ENCODE measurements around the gene SMPD3.

The SMPD3 gene

GRCh38 chr16:68353366-68353765, 94.9 kb downstream of the SMPD3 start:
- DNase-seq = no peak

GRCh38 chr16:68351991-68352431, 96.3 kb downstream of the SMPD3 start:
- DNase-seq = no peak

- DNase-seq = no peak
These were observed 96.8 kb downstream of the SMPD3 start for GRCh38 chr16:68351463-68351862.

GRCh38 chr16:68350813-68351350, 97.4 kb downstream of the SMPD3 start:
- no peak for DNase-seq

GRCh38 chr16:68349838-68350410, 98.4 kb downstream of the SMPD3 start:
- no peak for DNase-seq

GRCh38 chr16:68348639-68349445, 99.5 kb downstream of the SMPD3 start:
- no peak for DNase-seq

GRCh38 chr16:68347605-68348004, 100.7 kb downstream of the SMPD3 start:
- DNase-seq = no peak

- no peak for DNase-seq
These were observed 101.3 kb downstream of the SMPD3 start for GRCh38 chr16:68346892-68347480.

GRCh38 chr16:68345958-68346635, 102.2 kb downstream of the SMPD3 start:
- DNase-seq = no peak

GRCh38 chr16:68345351-68345810, 102.9 kb downstream of the SMPD3 start:
- DNase-seq = no peak

GRCh38 chr16:68344252-68344651, 104.1 kb downstream of the SMPD3 start:
- DNase-seq = no peak

GRCh38 chr16:68343137-68343536, 105.2 kb downstream of the SMPD3 start:
- no peak for DNase-seq

GRCh38 chr16:68342620-68343019, 105.7 kb downstream of the SMPD3 start:
- DNase-seq = no peak

- no peak for DNase-seq
These were observed 109.1 kb downstream of the SMPD3 start for GRCh38 chr16:68339214-68339613.

- no peak for DNase-seq
These were observed 109.8 kb downstream of the SMPD3 start for GRCh38 chr16:68338326-68339119.

GRCh38 chr16:68335175-68335574, 113.1 kb downstream of the SMPD3 start:
- no peak for DNase-seq

- peak; percentile 77 to 88 (median 82) for DNase-seq
These were observed 115.7 kb downstream of the SMPD3 start for GRCh38 chr16:68332411-68333121.

- DNase-seq = no peak
These were observed 116.4 kb downstream of the SMPD3 start for GRCh38 chr16:68331879-68332410.

GRCh38 chr16:68328860-68329390, 119.4 kb downstream of the SMPD3 start:
- DNase-seq = no peak

GRCh38 chr16:68328151-68328859, 120.0 kb downstream of the SMPD3 start:
- DNase-seq = peak; percentile 86 to 89 (median 87)
